BJ (cell line): ENCODE measurements around the gene PHRF1. TPM values are rescaled to one million over a fixed set of nuclear protein-coding genes. Genes with fewer than 3 reads are reported as not detected.
A peak's percentile ranks its signal among the peaks of the same experiment; 100 is the strongest.

Source experiments
- CTCF ChIA-PET: fragments of 350-600 bp; formaldehyde crosslinking; extraction: SDS; loops from one replicate; lab custom pipeline; 2021; ENCODE audit warnings: antibody characterized with exemption, inconsistent platforms; lab: Yijun Ruan, JAX
- POLR2A ChIA-PET: fragments of 300-600 bp; sonication (Branson Sonifier 250); formaldehyde crosslinking; extraction: SDS; loops from one replicate; lab custom pipeline; 2021; ENCODE audit warnings: antibody characterized with exemption; lab: Charles Lee
- DNase-seq: peaks from one replicate; pipeline ENCODE4 v3.0.0-alpha.2; 2011; ENCODE audit warnings: low read depth
- H3K27me3 ChIP-seq: 2 replicates; pipeline ENCODE4 v1.6.0; 2011; ENCODE audit warnings: low read length; ENCODE audit not compliant: control insufficient read depth, insufficient read depth
- H3K36me3 ChIP-seq: 2 replicates; pipeline ENCODE4 v1.5.1; 2011; ENCODE audit warnings: low read length; ENCODE audit not compliant: control insufficient read depth, insufficient read depth
- H3K4me3 ChIP-seq: 2 replicates; pipeline ENCODE4 v1.5.1; 2011; ENCODE audit warnings: low read depth, mild to moderate bottlenecking, control low read depth, low read length
- CTCF ChIP-seq: IDR thresholded peaks from 2 replicates; pipeline ENCODE4 v1.5.1; 2011; ENCODE audit warnings: low read depth, mild to moderate bottlenecking, control low read depth, inconsistent platforms, low read length, moderate library complexity; ENCODE audit not compliant: insufficient read depth
- polyA plus RNA-seq: library from polyadenylated mRNA; depleted of rRNA; stranded (reverse); fragments of >200 nt; gene quantifications from 2 replicates; pipeline ENCODE4 v1.2.3, GENCODE V29; 2011

The PHRF1 gene
- polyA plus RNA-seq, 1 experiment, result 10.7 TPM

DNA sequence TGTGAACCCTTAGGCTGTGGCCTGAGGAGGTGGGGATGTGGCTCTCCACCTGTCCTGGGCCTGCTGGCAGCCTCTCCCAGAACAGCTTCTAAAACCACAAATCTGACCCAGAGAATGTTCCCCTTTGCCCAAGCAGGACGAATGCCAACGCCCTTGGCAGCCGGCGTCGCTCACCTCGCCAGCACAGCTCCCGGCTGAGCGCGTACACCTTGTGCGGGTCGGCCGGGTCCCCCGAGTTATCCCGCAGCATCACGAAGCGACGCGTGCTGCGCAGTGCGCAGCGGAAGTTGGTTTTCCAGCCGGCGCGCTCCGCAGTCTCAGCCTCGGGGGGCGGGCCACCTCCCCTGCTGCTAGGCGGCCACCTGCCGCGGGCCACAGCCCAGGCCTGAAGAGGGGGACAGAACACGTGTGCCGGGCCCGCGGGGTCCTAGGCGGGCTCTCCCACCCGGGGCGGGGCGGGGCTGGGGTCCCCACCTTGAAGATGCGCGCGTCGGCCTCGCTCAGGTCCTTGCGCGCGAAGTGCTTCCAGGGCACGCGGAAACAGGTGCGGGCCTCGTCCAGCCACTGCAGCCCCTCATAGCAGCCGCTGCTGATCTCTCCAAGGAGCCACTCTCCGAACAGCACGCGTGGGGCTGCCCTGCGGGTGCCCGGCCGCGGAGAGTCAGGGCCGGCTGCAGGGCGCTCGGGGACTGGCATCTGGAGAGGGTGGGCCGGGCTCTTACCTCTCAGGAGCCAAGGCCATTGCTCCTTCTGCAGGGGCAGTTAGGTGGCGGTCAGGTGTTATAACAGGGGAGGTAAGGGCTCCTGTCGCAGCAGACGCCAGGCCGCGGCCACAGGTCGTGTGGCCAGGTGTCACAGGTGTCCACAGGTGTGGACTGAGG, 38.6 kb downstream of the PHRF1 start:
- no peaks in the 10 kb centered on the region for H3K27me3 ChIP-seq
- CTCF ChIA-PET, result no interaction called here
- H3K4me3 ChIP-seq, result peak overlapping the region; percentile 72
- POLR2A ChIA-PET, result no interaction called here
- H3K36me3 ChIP-seq, result peaks cover 37% of the 10 kb centered on the region
- TF ChIP-seq CTCF, result no peak
- no peak for DNase-seq

- ChIA-PET CTCF (no interaction called here), POLR2A (no interaction called here)
- peak; percentile 41 for DNase-seq
- peaks cover 30% of the 10 kb centered on the region for H3K36me3 ChIP-seq
- H3K4me3 ChIP-seq, result peak within 1 kb of the TSS; percentile 72
- TF ChIP-seq CTCF, result no peak
- H3K27me3 ChIP-seq, result no peaks in the 10 kb centered on the region
Measured at GRCh38 chr11:615504-616319, 39.4 kb downstream of the PHRF1 start, which contains the start of gene IRF7. Gene IRF7 (minus strand): TSS chr11:615950. CDS start chr11:615364, 586 bp downstream.

DNA sequence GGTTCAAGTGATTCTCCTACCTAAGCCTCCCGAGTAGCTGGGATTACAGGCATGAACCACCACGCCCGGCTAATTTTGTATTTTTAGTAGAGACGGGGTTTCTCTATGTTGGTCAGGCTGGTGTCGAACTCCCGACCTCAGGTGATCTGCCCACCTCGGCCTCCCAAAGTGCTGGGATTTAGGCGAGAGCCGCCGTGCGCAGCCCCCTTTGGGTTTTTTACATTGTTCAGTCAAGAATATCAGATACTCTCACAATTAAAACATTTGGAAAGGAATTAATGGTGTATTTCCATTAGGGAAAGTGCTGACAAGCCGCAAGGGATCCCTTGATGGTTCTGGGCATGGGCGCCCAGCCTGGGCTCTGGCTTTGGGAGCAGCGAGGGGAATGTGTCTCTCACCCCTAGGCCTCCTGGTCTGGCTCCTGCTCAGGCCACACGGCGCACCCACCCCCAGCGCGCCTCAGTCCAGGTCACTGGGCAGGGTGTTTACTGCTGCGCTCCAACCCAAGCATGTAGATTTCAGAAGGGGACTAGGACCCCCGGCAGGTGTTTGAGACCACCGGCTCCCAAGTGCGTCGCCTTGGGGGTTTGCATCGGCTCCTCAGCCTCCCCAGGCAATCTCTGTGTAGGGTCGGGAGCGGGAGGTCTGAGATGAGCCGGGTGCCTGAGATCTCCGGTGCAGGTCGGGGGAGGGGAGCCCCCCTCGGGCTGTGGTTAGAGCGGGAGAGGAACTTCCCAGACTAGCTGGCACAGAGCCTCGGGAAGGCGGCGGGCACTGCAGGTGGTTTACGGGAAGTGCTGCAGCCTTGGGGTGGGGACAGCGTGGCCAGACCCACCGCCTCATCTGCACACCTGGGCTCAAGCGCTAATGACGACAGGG, 40.3 kb downstream of the PHRF1 start:
- TF ChIP-seq CTCF, result no peak
- Histone ChIP-seq H3K27me3 (no peaks in the 10 kb centered on the region), H3K4me3 (no peak overlapping the region; the same call in 1 of the 2 replicates), H3K36me3 (peaks cover 22% of the 10 kb centered on the region)
- POLR2A ChIA-PET, result no interaction called here
- CTCF ChIA-PET, result no interaction called here
- DNase-seq, result no peak

DNA sequence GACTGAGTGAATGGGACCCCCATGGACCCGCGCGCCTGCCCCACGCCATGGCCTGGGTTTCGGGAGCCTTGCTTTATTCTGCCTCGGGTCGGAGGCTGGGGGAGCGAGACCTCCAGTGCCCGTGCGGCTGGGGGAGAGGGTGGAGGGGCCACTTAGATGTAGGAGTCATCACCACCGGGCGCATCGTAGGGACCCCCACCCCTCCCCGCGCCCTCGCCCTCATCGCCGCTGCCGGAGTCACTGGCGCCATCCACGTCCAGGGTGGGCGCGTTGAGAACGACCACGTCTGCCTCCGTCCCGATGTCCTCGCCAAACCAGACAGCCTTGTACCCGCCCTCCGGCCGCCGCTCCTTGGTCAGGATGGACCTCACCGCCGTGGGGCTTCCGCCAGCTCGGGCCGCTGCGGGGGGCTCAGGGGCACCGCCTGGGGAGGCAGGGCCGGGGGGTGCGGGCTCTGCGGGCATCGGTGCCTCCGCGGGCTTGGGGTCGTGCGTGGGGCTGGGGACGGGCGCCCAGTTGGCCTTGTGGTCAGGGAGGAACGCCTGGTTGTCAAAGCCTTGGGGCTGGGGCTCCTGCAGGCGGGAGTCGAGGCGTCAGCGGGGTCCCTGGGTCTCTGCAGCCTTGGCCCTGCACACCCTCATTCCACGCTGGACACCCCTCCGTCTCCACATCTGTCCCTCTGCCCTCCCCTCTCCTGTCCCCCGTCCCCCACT, 41.1 kb downstream of the PHRF1 start:
- DNase-seq, result no peak
- TF ChIP-seq CTCF, result no peak
- Histone ChIP-seq H3K27me3 (no peaks in the 10 kb centered on the region), H3K4me3 (no peak overlapping the region), H3K36me3 (peaks cover 20% of the 10 kb centered on the region)
- CTCF ChIA-PET, result no interaction called here
- POLR2A ChIA-PET, result interaction anchor here (0.6 kb wide), 1 partner anchor 89 kb away, joined by 10 read pairs; no protein-coding TSS in a partner anchor
